ENCODE data around the gene ZNF44.

ZNF44 gene

GRCh38 chr19:12294249-12295158 is at the start of gene ZNF44:
Gene ZNF44 (minus strand): TSS chr19:12294883. CDS start chr19:12294694, 189 bp downstream.
- TF ChIP-seq, protein P1, sequence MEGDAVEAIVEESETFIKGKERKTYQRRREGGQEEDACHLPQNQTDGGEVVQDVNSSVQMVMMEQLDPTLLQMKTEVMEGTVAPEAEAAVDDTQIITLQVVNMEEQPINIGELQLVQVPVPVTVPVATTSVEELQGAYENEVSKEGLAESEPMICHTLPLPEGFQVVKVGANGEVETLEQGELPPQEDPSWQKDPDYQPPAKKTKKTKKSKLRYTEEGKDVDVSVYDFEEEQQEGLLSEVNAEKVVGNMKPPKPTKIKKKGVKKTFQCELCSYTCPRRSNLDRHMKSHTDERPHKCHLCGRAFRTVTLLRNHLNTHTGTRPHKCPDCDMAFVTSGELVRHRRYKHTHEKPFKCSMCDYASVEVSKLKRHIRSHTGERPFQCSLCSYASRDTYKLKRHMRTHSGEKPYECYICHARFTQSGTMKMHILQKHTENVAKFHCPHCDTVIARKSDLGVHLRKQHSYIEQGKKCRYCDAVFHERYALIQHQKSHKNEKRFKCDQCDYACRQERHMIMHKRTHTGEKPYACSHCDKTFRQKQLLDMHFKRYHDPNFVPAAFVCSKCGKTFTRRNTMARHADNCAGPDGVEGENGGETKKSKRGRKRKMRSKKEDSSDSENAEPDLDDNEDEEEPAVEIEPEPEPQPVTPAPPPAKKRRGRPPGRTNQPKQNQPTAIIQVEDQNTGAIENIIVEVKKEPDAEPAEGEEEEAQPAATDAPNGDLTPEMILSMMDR (IDR thresholded peaks at IDR 0.05; ENCODE audit: control insufficient read depth, extremely low read depth, insufficient read depth) = no peak
- H3K4me3 ChIP-seq (ENCODE audit: low read depth, low read length) = peak within 1 kb of the TSS; percentile 96
- peak; percentile 99 for DNase-seq (ENCODE audit: low read depth)

DNA sequence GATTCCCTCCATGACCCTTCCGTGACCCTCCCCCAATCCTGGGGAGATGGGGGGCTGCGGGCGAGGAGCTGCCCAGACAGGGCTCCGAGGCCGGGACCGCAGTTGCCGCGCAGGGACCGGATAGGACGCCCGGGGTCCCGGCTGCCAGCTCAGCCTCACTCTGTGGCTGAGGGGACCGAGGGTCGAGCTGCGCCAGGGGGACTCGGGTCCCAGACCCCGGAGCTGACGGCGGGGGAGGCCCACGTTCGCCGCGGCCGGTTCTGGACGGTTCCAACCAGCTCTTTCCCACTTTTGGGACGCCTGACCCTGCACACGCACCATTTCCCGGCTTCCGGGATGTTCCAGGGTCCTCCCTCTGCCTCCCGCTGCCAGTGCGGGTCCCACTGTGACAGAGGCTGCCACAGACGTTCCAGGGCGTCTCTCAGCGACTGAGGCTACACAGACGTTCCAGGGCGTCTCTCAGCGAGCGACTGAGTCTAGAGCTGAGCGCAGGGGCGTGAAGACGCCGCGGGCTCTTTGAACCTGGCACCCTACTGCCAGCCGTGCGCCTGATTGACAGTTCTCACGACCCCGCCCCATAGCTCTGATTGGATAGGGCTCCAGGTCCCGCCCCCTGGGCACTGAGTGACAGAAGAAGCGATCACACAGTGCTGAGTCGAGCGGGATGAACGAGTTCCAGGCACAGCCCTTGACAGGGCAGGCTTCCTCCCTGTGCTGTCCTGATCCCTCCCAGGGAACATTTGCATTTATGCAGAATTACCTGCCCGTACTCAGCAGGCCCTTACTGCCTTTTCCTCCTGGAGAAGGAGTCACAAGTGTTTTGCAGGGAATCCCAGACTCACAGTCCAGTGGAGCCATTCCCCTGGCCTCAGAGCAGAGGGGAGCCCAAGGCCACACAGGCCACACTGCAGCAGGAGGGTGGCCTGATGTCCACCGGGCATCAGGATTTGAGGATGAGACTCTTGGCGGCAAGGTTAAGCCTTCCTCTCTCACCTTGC is 38.8 kb upstream of the ZNF44 start, which contains the start of gene ZNF563:
TSS of gene ZNF563 (minus strand) at position 472 of the 998 bp plus-strand sequence. CDS start at position 321, 151 bp downstream.
- DNase-seq (ENCODE audit: low read depth) = peak; percentile 94
- H3K4me3 ChIP-seq (ENCODE audit: low read depth, low read length) = peak within 1 kb of the TSS; percentile 80
- TF ChIP-seq, protein P1 (IDR thresholded peaks at IDR 0.05; ENCODE audit: control insufficient read depth, extremely low read depth, insufficient read depth) = no peak

DNA sequence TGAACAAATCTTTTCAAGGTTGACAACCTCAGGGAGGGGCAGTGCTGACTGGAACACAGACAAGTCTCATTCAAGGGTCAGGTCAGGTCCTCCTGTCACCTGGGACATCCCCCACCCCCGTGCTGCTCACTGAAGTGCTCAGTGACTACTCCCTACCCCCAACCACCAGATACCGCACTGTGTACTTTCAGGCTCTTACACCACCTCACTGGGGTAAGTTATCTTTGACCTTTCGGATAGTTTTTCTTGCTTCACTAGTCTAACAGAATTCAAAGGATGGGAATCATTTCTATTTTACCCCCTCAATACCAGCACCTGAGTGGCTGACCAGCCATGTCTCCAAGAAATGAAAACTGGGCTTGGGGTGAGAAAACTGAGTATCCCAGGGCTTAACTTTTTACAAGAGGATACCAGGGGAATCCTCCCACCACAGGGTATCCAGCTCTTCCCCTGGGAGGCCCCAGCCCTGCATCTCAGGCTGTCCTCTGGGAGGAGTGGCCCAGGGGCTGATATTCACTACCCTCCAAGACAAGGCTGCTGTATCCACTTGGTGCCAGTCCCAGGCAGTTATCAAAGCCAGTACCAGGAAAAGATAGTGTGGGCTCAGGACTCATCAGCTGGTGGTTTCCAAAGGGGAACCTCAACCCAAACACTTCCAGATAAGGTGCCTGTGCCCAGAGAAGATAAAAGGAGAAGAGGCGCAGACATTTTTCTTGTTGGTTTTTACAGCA is 36.7 kb upstream of the ZNF44 start:
- no peak for DNase-seq (ENCODE audit: low read depth)
- TF ChIP-seq, protein P1 (IDR thresholded peaks at IDR 0.05; ENCODE audit: control insufficient read depth, extremely low read depth, insufficient read depth) = no peak
- no peak overlapping the region for H3K4me3 ChIP-seq (ENCODE audit: low read depth, low read length)

- H3K4me3 ChIP-seq (ENCODE audit: low read depth, low read length) = no peak overlapping the region
- TF ChIP-seq, protein P1 (IDR thresholded peaks at IDR 0.05; ENCODE audit: control insufficient read depth, extremely low read depth, insufficient read depth) = no peak
- DNase-seq (ENCODE audit: low read depth) = no peak
Measured at GRCh38 chr19:12330340-12330739, 35.7 kb upstream of the ZNF44 start.

- no peak overlapping the region for H3K4me3 ChIP-seq (ENCODE audit: low read depth, low read length)
- TF ChIP-seq, protein P1 (IDR thresholded peaks at IDR 0.05; ENCODE audit: control insufficient read depth, extremely low read depth, insufficient read depth) = no peak
- DNase-seq (ENCODE audit: low read depth) = peak; percentile 23
Measured at GRCh38 chr19:12325690-12326089, 31.0 kb upstream of the ZNF44 start.
